SK-N-SH treated with all-trans-retinoic acid at 6 μM for 48 hours (cell line): Measurements from ENCODE around the gene TEC.

Experiments
- ATAC-seq: fragments of 200-7000 bp; cut with Tn5 transposase; 3 replicates; pipeline ENCODE4 v1.9.1; 2020; ENCODE audit warnings: mild to moderate bottlenecking, moderate library complexity
- ARNTL ChIP-seq: fragments of 450-650 bp; formaldehyde crosslinking; IDR thresholded peaks from 2 replicates; pipeline ENCODE4 v1.5.0; 2020; ENCODE audit warnings: low read depth, mild to moderate bottlenecking, moderate library complexity, borderline replicate concordance
- BACH2 ChIP-seq: fragments of 250-450 bp; sonication (Bioruptor Pico); IDR thresholded peaks from 2 replicates; pipeline ENCODE4 v1.9.0; 2021; ENCODE audit warnings: mild to moderate bottlenecking, borderline replicate concordance
- CREB5 ChIP-seq: fragments of 250-450 bp; sonication (Bioruptor Pico); IDR thresholded peaks from 2 replicates; pipeline ENCODE4 v1.5.1; 2020; ENCODE audit warnings: low read depth, mild to moderate bottlenecking, moderate library complexity
- CSDC2 ChIP-seq: fragments of 250-450 bp; sonication (Bioruptor Pico); IDR thresholded peaks from 2 replicates; pipeline ENCODE4 v1.5.0; 2020; ENCODE audit warnings: mild to moderate bottlenecking, moderate library complexity
- CSRNP3 ChIP-seq: fragments of 250-450 bp; sonication (Bioruptor Pico); IDR thresholded peaks from 2 replicates; pipeline ENCODE4 v1.5.1; 2021; ENCODE audit warnings: mild to moderate bottlenecking, moderate library complexity
- ESRRG ChIP-seq: fragments of 250-450 bp; sonication (Bioruptor Pico); IDR thresholded peaks from 2 replicates; pipeline ENCODE4 v1.6.1; 2021; ENCODE audit warnings: mild to moderate bottlenecking
- GLIS3 ChIP-seq: fragments of 250-450 bp; sonication (Bioruptor Pico); IDR thresholded peaks from 2 replicates; pipeline ENCODE4 v1.5.0; 2020; ENCODE audit warnings: mild to moderate bottlenecking, moderate library complexity
- OSR1 ChIP-seq: fragments of 250-450 bp; sonication (Bioruptor Pico); IDR thresholded peaks from 2 replicates; pipeline ENCODE4 v1.8.0; 2022; ENCODE audit warnings: moderate library complexity, mild to moderate bottlenecking, inconsistent platforms
- POU6F1 ChIP-seq: fragments of 250-450 bp; sonication (Bioruptor Pico); IDR thresholded peaks from 2 replicates; pipeline ENCODE4 v1.8.0; 2021; ENCODE audit warnings: low read depth, mild to moderate bottlenecking, moderate library complexity, borderline replicate concordance
- PPARA ChIP-seq: fragments of 250-450 bp; sonication (Bioruptor Pico); IDR thresholded peaks from 2 replicates; pipeline ENCODE4 v1.5.0; 2020; ENCODE audit warnings: mild to moderate bottlenecking, borderline replicate concordance
- RARB ChIP-seq: fragments of 250-450 bp; sonication (Bioruptor Pico); IDR thresholded peaks from 2 replicates; pipeline ENCODE4 v1.8.0; 2021; ENCODE audit warnings: mild to moderate bottlenecking, moderate library complexity
- SNAI2 ChIP-seq: fragments of 250-450 bp; sonication (Bioruptor Pico); IDR thresholded peaks from 2 replicates; pipeline ENCODE4 v1.5.0; 2020; ENCODE audit warnings: mild to moderate bottlenecking, moderate library complexity
- TCF4 ChIP-seq: fragments of 250-450 bp; sonication (Bioruptor Pico); IDR thresholded peaks from 2 replicates; pipeline ENCODE4 v1.8.0; 2021; ENCODE audit warnings: mild to moderate bottlenecking, moderate library complexity, borderline replicate concordance
- TOX ChIP-seq: fragments of 250-450 bp; sonication (Bioruptor Pico); IDR thresholded peaks from 2 replicates; pipeline ENCODE4 v1.8.0; 2021; ENCODE audit warnings: mild to moderate bottlenecking, moderate library complexity, borderline replicate concordance
- TSHZ2 ChIP-seq: fragments of 250-450 bp; sonication (Bioruptor Pico); IDR thresholded peaks from 2 replicates; pipeline ENCODE4 v1.5.0; 2020; ENCODE audit warnings: mild to moderate bottlenecking, moderate library complexity
- ZFP3 ChIP-seq: fragments of 250-450 bp; sonication (Bioruptor Pico); IDR thresholded peaks from 2 replicates; pipeline ENCODE4 v1.5.0; 2020; ENCODE audit warnings: mild to moderate bottlenecking, moderate library complexity
- ZFP30 ChIP-seq: fragments of 450-650 bp; formaldehyde crosslinking; IDR thresholded peaks from 2 replicates; pipeline ENCODE4 v1.5.0; 2022; ENCODE audit warnings: mild to moderate bottlenecking, moderate library complexity
- ZNF565 ChIP-seq: fragments of 450-650 bp; formaldehyde crosslinking; conservative IDR thresholded peaks from 2 replicates; pipeline ENCODE4 v1.5.0; 2020; ENCODE audit warnings: low read depth, mild to moderate bottlenecking, moderate library complexity
- ZNF8 ChIP-seq: fragments of 450-650 bp; formaldehyde crosslinking; IDR thresholded peaks from 2 replicates; pipeline ENCODE4 v1.5.0; 2020; ENCODE audit warnings: mild to moderate bottlenecking, moderate library complexity

TEC gene

GRCh38 chr4:48275247-48275646 lies 5.6 kb upstream of the TEC start:
- TF ChIP-seq POU6F1 (CRISPR knock-in tag) (no peak), GLIS3 (CRISPR knock-in tag) (no peak), ZFP30 (CRISPR knock-in tag) (no peak)
- peak; percentile 82 for ATAC-seq

GRCh38 chr4:48271626-48272025 lies 2.0 kb upstream of the TEC start:
- ATAC-seq: no peak

GRCh38 chr4:48270951-48271473 lies 1.4 kb upstream of the TEC start:
- ATAC-seq: no peak
- no peak for TF ChIP-seq TOX (CRISPR knock-in tag)
- TF ChIP-seq ZNF565 (CRISPR knock-in tag): no peak
- TF ChIP-seq TSHZ2: no peak
- no peak for TF ChIP-seq CSRNP3 (CRISPR knock-in tag)
- TF ChIP-seq GLIS3 (CRISPR knock-in tag): no peak
- TF ChIP-seq SNAI2 (CRISPR knock-in tag): no peak
- no peak for TF ChIP-seq CREB5 (CRISPR knock-in tag)
- TF ChIP-seq ZFP3 (CRISPR knock-in tag): no peak
- TF ChIP-seq RARB (CRISPR knock-in tag): no peak
- TF ChIP-seq OSR1: no peak

More at GRCh38 chr4:48271626-48272025, 2.0 kb upstream of the TEC start:
- TF ChIP-seq RARB (CRISPR knock-in tag): no peak
- TF ChIP-seq ZFP30 (CRISPR knock-in tag): no peak
- TF ChIP-seq BACH2 (CRISPR knock-in tag): no peak
- TF ChIP-seq ARNTL: no peak
- TF ChIP-seq POU6F1 (CRISPR knock-in tag): no peak
- TF ChIP-seq OSR1: no peak
- TF ChIP-seq PPARA (CRISPR knock-in tag): no peak
- no peak for TF ChIP-seq ESRRG (CRISPR knock-in tag)
- TF ChIP-seq TSHZ2: no peak
- no peak for TF ChIP-seq ZNF565 (CRISPR knock-in tag)
- no peak for TF ChIP-seq TOX (CRISPR knock-in tag)
- TF ChIP-seq ZNF8 (CRISPR knock-in tag): no peak
- TF ChIP-seq SNAI2 (CRISPR knock-in tag): no peak
- TF ChIP-seq CSDC2: no peak
- TF ChIP-seq TCF4: no peak
- TF ChIP-seq, all 23 proteins: peak for 0
